ENCODE results near the gene FKBP11. TPM values are rescaled to one million over a fixed set of nuclear protein-coding genes. Genes with fewer than 3 reads are reported as not detected.

The FKBP11 gene
- total and polyA plus RNA-seq, 2 experiments from 2014 or later = 29.5 to 94.9 TPM

- DNase-seq (ENCODE audit: low spot score) (no peak), ATAC-seq (no peak)
- Histone ChIP-seq H3K9me2 (ENCODE audit: insufficient read depth) (no peaks in the 10 kb centered on the region), H3K36me3 (ENCODE audit: insufficient read depth) (no peaks in the 10 kb centered on the region), H3K27ac (ENCODE audit: low read depth) (no peak overlapping the region), H3K79me2 (replicated peaks; ENCODE audit: insufficient read depth) (no peaks in the 10 kb centered on the region), H2AFZ (no peak overlapping the region), H4K20me1 (replicated peaks; ENCODE audit: insufficient read depth) (no peaks in the 10 kb centered on the region), H3K27me3 (ENCODE audit: insufficient read depth) (no peaks in the 10 kb centered on the region), H3K4me2 (no peak overlapping the region), H3F3A (replicated peaks; ENCODE audit: low read depth) (0 out of 2 replicates have a peak, but pooled peaks cover 3% of the 10 kb centered on the region), H3K4me3 (no peak overlapping the region), H3K4me1 (ENCODE audit: insufficient read depth) (0 out of 2 replicates have a peak, but pooled peaks cover 2% of the 10 kb centered on the region)
- H3K9me3 Mint-ChIP-seq = no peaks in the 10 kb centered on the region
- H3K4me1 Mint-ChIP-seq = no peaks in the 10 kb centered on the region
- H3K27me3 Mint-ChIP-seq (ENCODE audit: insufficient read depth, low read depth, poor library complexity) = peaks cover 2% of the 10 kb centered on the region
- no peaks in the 10 kb centered on the region for H3K36me3 Mint-ChIP-seq (ENCODE audit: low read depth)
- no peak for TF ChIP-seq CREB1 (CRISPR knock-in tag; IDR thresholded peaks at IDR 0.05; ENCODE audit: low read depth)
- H3K27ac Mint-ChIP-seq = no peak overlapping the region
- no peak overlapping the region for H3K4me3 Mint-ChIP-seq
Measured at GRCh38 chr12:48901278-48901677, 24.0 kb downstream of the FKBP11 start.

GRCh38 chr12:48899651-48900050 lies 25.6 kb downstream of the FKBP11 start:
- TF ChIP-seq REST (IDR thresholded peaks at IDR 0.05; ENCODE audit: unreplicated experiment) = no peak
- TF ChIP-seq ETS1 (IDR thresholded peaks at IDR 0.05) = no peak
- TF ChIP-seq STAT1 (IDR thresholded peaks at IDR 0.05; ENCODE audit: unreplicated experiment) = no peak
- H3K4me2 ChIP-seq = no peak overlapping the region
- no peaks in the 10 kb centered on the region for H4K20me1 ChIP-seq (replicated peaks; ENCODE audit: insufficient read depth)
- H3K27ac ChIP-seq (ENCODE audit: low read depth) = no peak overlapping the region
- 0 out of 2 replicates have a peak, but pooled peaks cover 3% of the 10 kb centered on the region for H3F3A ChIP-seq (replicated peaks; ENCODE audit: low read depth)
- no peaks in the 10 kb centered on the region for H3K27me3 ChIP-seq (ENCODE audit: insufficient read depth)
- no peaks in the 10 kb centered on the region for H3K9me2 ChIP-seq (ENCODE audit: insufficient read depth)
- H3K27ac Mint-ChIP-seq = no peak overlapping the region
- no peaks in the 10 kb centered on the region for H3K9me3 Mint-ChIP-seq
- H3K36me3 ChIP-seq (ENCODE audit: insufficient read depth) = no peaks in the 10 kb centered on the region
- H3K4me1 ChIP-seq (ENCODE audit: insufficient read depth) = 0 out of 2 replicates have a peak, but pooled peaks cover 2% of the 10 kb centered on the region
- H3K27me3 Mint-ChIP-seq (ENCODE audit: insufficient read depth, low read depth, poor library complexity) = peaks cover 6% of the 10 kb centered on the region
- H3K4me1 Mint-ChIP-seq = no peaks in the 10 kb centered on the region
- H3K36me3 Mint-ChIP-seq (ENCODE audit: low read depth) = no peaks in the 10 kb centered on the region
- no peaks in the 10 kb centered on the region for H3K79me2 ChIP-seq (replicated peaks; ENCODE audit: insufficient read depth)
- H3K4me3 Mint-ChIP-seq = no peak overlapping the region
- ATAC-seq (no peak), DNase-seq (ENCODE audit: low spot score) (no peak)
- H2AFZ ChIP-seq = no peak overlapping the region
- H3K4me3 ChIP-seq = no peak overlapping the region

- Histone ChIP-seq H3K4me3 (no peak overlapping the region), H3K27me3 (ENCODE audit: insufficient read depth) (peaks cover 9% of the 10 kb centered on the region), H3K4me2 (no peak overlapping the region), H4K20me1 (replicated peaks; ENCODE audit: insufficient read depth) (no peaks in the 10 kb centered on the region), H3K4me1 (ENCODE audit: insufficient read depth) (peaks cover 4% of the 10 kb centered on the region; the same call in 1 of the 2 replicates), H3K9me2 (ENCODE audit: insufficient read depth) (no peaks in the 10 kb centered on the region), H3F3A (replicated peaks; ENCODE audit: low read depth) (no peaks in the 10 kb centered on the region; the same call in 1 of the 2 replicates), H3K27ac (ENCODE audit: low read depth) (no peak overlapping the region), H3K36me3 (ENCODE audit: insufficient read depth) (no peaks in the 10 kb centered on the region), H2AFZ (no peak overlapping the region), H3K79me2 (replicated peaks; ENCODE audit: insufficient read depth) (no peaks in the 10 kb centered on the region)
- Mint-ChIP-seq H3K27me3 (ENCODE audit: insufficient read depth, low read depth, poor library complexity) (peaks cover 19% of the 10 kb centered on the region), H3K4me3 (no peak overlapping the region), H3K9me3 (no peaks in the 10 kb centered on the region), H3K4me1 (peaks cover 8% of the 10 kb centered on the region; the same call in 2 of the 3 replicates), H3K27ac (no peak overlapping the region), H3K36me3 (ENCODE audit: low read depth) (no peaks in the 10 kb centered on the region)
- DNase-seq (ENCODE audit: low spot score) (no peak), ATAC-seq (no peak)
- TF ChIP-seq ETS1 (IDR thresholded peaks at IDR 0.05) (no peak), CREB1 (CRISPR knock-in tag; IDR thresholded peaks at IDR 0.05; ENCODE audit: low read depth) (no peak), ZNF114 (CRISPR knock-in tag; IDR thresholded peaks at IDR 0.05) (no peak), EZH2phosphoT487 (IDR thresholded peaks at IDR 0.05; ENCODE audit: unreplicated experiment) (no peak), REST (IDR thresholded peaks at IDR 0.05; ENCODE audit: unreplicated experiment) (no peak), NANOG (IDR thresholded peaks at IDR 0.05; ENCODE audit: borderline replicate concordance) (no peak)
Measured at GRCh38 chr12:48894271-48894670, 31.0 kb downstream of the FKBP11 start.

Measured in GM23338 (cell line).